AG09309 (cell line): ENCODE measurements around the gene LYSET.

ENCODE experiments used
- DNase-seq: peaks from one replicate; pipeline ENCODE4 v3.0.0-alpha.2; 2010; ENCODE audit warnings: low read depth
- H3K4me3 ChIP-seq: 2 replicates; pipeline ENCODE4 v1.5.1; 2011; ENCODE audit warnings: mild to moderate bottlenecking, low read depth, low read length, moderate library complexity; ENCODE audit not compliant: control insufficient read depth
- CTCF ChIP-seq: IDR thresholded peaks from 2 replicates; pipeline ENCODE4 v1.5.1; 2011; ENCODE audit warnings: mild to moderate bottlenecking, low read depth, low read length, inconsistent platforms; ENCODE audit not compliant: insufficient read depth, control insufficient read depth; ENCODE audit errors: missing control alignments

LYSET gene

GRCh38 chr14:93214598-93214997, 29.5 kb downstream of the LYSET start:
- no peak overlapping the region for H3K4me3 ChIP-seq
- no peak for TF ChIP-seq CTCF
- no peak for DNase-seq

GRCh38 chr14:93219103-93219726, 34.1 kb downstream of the LYSET start:
- DNase-seq = no peak
- no peak overlapping the region for H3K4me3 ChIP-seq
- TF ChIP-seq CTCF = peak; percentile 67

DNA sequence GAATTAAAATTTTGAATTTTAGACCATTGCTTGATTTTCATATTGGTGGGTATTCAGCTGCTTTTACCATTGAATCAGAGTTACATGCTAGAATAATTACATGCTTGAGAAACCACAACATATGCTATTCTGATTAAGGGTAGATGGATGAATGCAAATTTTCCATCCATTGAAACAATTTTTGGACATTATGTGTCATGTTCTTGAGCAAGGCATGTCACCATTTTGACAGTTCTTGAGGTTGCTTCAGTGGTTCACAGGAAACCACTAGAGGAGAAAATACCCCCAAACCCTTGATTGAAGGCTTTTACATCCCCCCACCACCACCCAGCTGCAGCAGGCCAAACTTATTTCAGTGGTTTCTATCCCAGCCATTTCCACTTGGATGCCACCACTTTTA, 35.4 kb downstream of the LYSET start:
- no peak overlapping the region for H3K4me3 ChIP-seq
- no peak for TF ChIP-seq CTCF
- no peak for DNase-seq

DNA sequence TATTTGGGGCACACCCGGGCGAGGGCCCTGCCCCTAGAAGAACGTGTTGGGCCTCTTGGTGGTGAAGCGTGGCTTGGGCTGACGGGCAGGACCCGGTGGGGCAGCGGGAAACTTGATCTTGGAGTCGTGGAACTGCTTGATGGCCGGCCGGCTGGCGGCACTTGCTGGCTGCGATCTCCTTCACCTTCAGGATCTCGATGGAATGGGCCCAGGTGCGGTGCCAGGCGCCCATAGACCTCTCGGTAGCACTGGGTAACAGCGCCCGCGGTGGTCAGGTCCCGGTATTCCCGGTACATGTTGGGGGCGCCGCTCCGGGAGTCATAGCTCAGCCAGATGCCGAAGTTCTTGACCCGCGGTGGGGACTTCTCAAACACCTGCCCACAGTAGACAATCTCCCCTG, 38.4 kb downstream of the LYSET start:
- H3K4me3 ChIP-seq = no peak overlapping the region
- TF ChIP-seq CTCF = no peak
- DNase-seq = no peak

GRCh38 chr14:93228550-93228949, 43.4 kb downstream of the LYSET start:
- DNase-seq = no peak
- TF ChIP-seq CTCF = no peak
- H3K4me3 ChIP-seq = no peak overlapping the region

DNA sequence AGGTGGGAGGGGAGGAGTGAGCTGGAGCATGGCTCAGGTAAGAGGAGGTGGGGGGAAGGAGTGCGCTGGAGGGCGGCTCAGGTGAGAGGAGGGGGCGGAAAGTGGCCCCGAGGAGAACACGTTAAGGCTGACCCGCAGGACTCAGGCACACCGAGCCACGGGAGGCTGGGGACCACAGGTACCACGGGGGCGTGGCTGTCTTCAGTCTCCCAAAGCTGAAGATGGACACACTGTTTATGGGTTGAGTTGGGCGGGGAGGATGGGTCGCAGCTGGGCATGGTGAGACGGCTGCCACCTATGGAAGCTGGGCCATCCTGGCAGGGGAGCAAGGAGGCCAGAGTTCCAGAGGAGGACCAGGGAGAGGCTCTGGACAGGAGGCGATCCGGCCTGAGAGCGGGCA, 45.4 kb downstream of the LYSET start:
- no peak overlapping the region for H3K4me3 ChIP-seq
- no peak for DNase-seq
- no peak for TF ChIP-seq CTCF

DNA sequence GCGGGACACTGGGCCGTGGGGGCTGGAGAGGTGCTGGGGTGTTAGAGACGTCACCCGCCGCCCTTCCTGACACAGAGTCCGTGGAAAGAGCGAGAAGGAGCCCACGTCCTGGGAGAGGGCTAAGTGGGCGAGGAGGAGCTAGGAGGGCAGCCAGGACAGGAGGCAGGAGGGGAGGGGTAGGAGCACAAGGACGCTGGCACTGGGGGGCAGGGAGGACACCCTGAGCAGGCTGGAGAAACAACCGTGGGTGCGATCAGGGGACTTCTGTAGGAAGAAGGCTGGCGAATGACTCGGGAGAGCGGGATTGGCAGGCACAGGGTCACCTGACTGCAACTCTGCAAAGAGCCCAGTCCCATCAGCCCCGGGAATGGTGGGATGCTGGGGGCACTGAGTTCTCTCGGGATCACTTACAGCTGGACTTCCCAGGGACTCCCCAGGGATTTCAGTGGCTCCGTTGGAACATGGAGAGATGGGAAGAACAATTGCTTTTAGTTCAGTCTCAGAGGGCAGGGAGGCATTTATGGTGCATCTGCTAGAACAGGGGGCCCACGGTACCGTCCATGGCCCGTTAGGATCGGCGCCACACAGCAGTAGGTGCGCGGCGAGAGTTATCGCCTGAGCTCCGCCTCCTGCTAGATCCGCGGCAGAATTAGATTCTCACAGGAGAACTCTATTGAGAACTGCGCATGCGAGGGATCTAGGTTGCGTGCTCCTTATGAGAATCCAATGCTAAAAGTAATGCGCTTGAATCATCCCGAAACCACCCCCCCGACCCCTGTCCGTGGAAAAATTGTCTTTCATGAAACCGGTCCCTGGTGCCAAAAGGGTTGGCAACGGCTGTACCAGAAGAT, 46.2 kb downstream of the LYSET start:
- TF ChIP-seq CTCF = no peak
- no peak for DNase-seq

More for the DNA sequence above, 46.2 kb downstream of the LYSET start:
- H3K4me3 ChIP-seq = peak overlapping the region; percentile 54
